Amniotic stem cell (primary cell): ENCODE measurements around the gene KCTD17.

Source experiments
- DNase-seq: peaks from one replicate; lab custom pipeline; 2025; lab: John Stamatoyannopoulos, UW

KCTD17 gene

GRCh38 chr22:37051391-37052385 is at the start of gene KCTD17:
KCTD17 (plus strand) TSS chr22:37051742; CDS start chr22:37051761, 19 bp downstream.
- DNase-seq: peak; percentile 42

- DNase-seq: no peak
Observed at GRCh38 chr22:37001826-37002225, 49.7 kb upstream of the KCTD17 start.

- DNase-seq: no peak
Observed at GRCh38 chr22:37002633-37003032, 48.9 kb upstream of the KCTD17 start.

GRCh38 chr22:37007651-37008050 is 43.9 kb upstream of the KCTD17 start:
- no peak for DNase-seq

- no peak for DNase-seq
Observed at GRCh38 chr22:37008365-37008764, 43.2 kb upstream of the KCTD17 start.

- no peak for DNase-seq
Observed at GRCh38 chr22:37009490-37009889, 42.1 kb upstream of the KCTD17 start.

- DNase-seq: no peak
Observed at GRCh38 chr22:37010174-37010573, 41.4 kb upstream of the KCTD17 start.

- no peak for DNase-seq
Observed at GRCh38 chr22:37010976-37011375, 40.6 kb upstream of the KCTD17 start.

- DNase-seq: no peak
Observed at GRCh38 chr22:37011472-37011871, 40.1 kb upstream of the KCTD17 start.

GRCh38 chr22:37012262-37012904 is 39.2 kb upstream of the KCTD17 start:
- DNase-seq: no peak

GRCh38 chr22:37012956-37013355 is 38.6 kb upstream of the KCTD17 start:
- no peak for DNase-seq

- DNase-seq: no peak
Observed at GRCh38 chr22:37014415-37014806, 37.1 kb upstream of the KCTD17 start.

- no peak for DNase-seq
Observed at GRCh38 chr22:37014835-37015586, 36.5 kb upstream of the KCTD17 start.

GRCh38 chr22:37015587-37015878 is 36.0 kb upstream of the KCTD17 start:
- no peak for DNase-seq

- DNase-seq: no peak
Observed at GRCh38 chr22:37016134-37016910, 35.2 kb upstream of the KCTD17 start.

- DNase-seq: no peak
Observed at GRCh38 chr22:37017356-37017755, 34.2 kb upstream of the KCTD17 start.

GRCh38 chr22:37018086-37018814 is 33.3 kb upstream of the KCTD17 start:
- no peak for DNase-seq

- DNase-seq: no peak
Observed at GRCh38 chr22:37018815-37019308, 32.7 kb upstream of the KCTD17 start.

GRCh38 chr22:37019309-37020191 is 32.0 kb upstream of the KCTD17 start, which contains the start of the genes MPST and TST:
MPST (plus strand) TSS chr22:37019742; CDS start chr22:37019837, 95 bp downstream.
TST (minus strand) TSS chr22:37019447; CDS start chr22:37018732, 715 bp downstream.
- DNase-seq: peak; percentile 54

- peak; percentile 36 for DNase-seq
Observed at GRCh38 chr22:37020192-37020479, 31.4 kb upstream of the KCTD17 start.
